B cell (primary cell): ENCODE data around the gene CNPPD1.

ENCODE experiments used
- EZH2 ChIP-seq: IDR thresholded peaks from 2 replicates; pipeline ENCODE4 v1.6.1; 2012; ENCODE audit warnings: borderline replicate concordance, low read depth, mild to moderate bottlenecking, moderate library complexity, low read length; ENCODE audit not compliant: insufficient read depth, poor library complexity, severe bottlenecking
- TF ChIP-seq, protein P1 (sequence below): fragments of 200-600 bp; IDR thresholded peaks from one replicate; pipeline ENCODE4 v1.8.0; 2022; ENCODE audit warnings: antibody characterized with exemption, mild to moderate bottlenecking

DNA sequence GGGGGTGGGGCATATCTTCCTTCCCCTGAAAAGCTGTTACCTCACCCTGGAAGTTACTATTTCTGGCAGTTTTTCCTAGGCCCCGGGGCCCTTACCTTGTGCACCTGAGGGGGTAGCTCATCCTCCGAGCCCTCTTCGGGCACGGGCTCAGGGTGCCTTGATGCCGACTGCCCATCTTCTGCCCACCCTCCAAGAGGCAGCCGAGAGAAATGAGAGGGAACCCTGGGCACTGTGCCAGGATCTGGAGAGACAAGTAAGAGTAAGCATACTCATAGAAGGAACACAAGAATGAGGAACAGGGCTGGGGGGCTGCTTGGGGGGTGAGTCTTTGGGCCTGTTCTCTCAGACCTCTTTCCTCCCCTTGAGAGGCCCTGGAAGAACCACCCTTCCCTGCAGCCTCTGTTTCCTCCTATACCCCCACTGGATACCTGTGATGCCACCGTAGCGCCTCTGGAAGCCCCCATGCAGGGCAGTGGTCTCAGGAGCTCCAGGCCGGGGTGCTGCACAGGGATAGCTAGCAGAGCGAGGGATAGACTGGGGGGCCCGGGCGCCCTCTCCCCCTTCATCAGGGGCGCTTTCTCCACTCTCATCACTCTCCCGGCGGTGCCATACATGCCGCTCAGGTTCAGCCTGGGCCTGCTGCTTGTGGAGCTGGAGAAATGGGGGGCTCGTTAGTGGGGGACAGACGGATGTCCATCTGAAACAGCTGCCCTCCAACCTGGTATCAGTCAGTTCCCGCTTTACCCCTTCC, 44.1 kb upstream of the CNPPD1 start:
- TF ChIP-seq, protein P1, sequence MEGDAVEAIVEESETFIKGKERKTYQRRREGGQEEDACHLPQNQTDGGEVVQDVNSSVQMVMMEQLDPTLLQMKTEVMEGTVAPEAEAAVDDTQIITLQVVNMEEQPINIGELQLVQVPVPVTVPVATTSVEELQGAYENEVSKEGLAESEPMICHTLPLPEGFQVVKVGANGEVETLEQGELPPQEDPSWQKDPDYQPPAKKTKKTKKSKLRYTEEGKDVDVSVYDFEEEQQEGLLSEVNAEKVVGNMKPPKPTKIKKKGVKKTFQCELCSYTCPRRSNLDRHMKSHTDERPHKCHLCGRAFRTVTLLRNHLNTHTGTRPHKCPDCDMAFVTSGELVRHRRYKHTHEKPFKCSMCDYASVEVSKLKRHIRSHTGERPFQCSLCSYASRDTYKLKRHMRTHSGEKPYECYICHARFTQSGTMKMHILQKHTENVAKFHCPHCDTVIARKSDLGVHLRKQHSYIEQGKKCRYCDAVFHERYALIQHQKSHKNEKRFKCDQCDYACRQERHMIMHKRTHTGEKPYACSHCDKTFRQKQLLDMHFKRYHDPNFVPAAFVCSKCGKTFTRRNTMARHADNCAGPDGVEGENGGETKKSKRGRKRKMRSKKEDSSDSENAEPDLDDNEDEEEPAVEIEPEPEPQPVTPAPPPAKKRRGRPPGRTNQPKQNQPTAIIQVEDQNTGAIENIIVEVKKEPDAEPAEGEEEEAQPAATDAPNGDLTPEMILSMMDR, result no peak
- no peak for TF ChIP-seq EZH2
